Panc1 (cell line): ENCODE data around the gene VWC2L.

ENCODE experiments used
- POLR2AphosphoS5 ChIP-seq: IDR thresholded peaks from 2 replicates; pipeline ENCODE4 v1.6.1; 2012; ENCODE audit warnings: mild to moderate bottlenecking, low read depth, low read length, moderate library complexity
- SIN3A ChIP-seq: IDR thresholded peaks from 2 replicates; pipeline ENCODE4 v1.6.1; 2012; ENCODE audit warnings: low read depth, mild to moderate bottlenecking, low read length, moderate library complexity, borderline replicate concordance; ENCODE audit not compliant: insufficient read depth
- TCF7L2 ChIP-seq: IDR thresholded peaks from 2 replicates; pipeline ENCODE4 v1.6.1; 2011; ENCODE audit warnings: mild to moderate bottlenecking, low read depth, low read length, inconsistent platforms
- TF ChIP-seq, protein P1 (sequence below): fragments of 450-650 bp; IDR thresholded peaks from 2 replicates; pipeline ENCODE4 v1.5.1; 2017; ENCODE audit warnings: mild to moderate bottlenecking
- TF ChIP-seq, protein P2 (sequence below), 2 experiments: IDR thresholded peaks; 2 replicates each; pipeline ENCODE4 v1.6.1; 2011 to 2012; ENCODE audit warnings: low read depth in 2 of 2, control low read depth in 1 of 2, low read length in 1 of 2, mild to moderate bottlenecking in 1 of 2, moderate library complexity in 1 of 2; ENCODE audit not compliant: insufficient read depth in 1 of 2

DNA sequence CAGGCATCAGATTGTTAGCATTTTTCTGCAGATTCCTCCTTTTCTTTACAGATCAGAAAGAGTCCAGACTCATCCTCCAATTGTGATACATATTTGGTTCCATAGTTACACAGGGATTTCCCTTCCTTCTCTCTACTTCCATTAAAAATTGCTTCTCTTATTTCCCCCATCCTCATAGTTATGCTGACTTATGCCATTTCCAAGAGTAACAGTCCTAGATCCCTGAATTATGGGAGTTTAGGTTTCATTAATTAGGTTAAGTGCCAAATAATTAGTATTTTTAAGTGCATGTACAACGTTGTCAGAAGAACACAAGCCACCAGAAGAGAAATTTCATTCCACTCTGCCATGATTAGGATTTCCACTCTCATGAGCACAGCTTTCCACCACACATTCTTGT is 200.2 kb downstream of the VWC2L start:
- TF ChIP-seq, protein P1, sequence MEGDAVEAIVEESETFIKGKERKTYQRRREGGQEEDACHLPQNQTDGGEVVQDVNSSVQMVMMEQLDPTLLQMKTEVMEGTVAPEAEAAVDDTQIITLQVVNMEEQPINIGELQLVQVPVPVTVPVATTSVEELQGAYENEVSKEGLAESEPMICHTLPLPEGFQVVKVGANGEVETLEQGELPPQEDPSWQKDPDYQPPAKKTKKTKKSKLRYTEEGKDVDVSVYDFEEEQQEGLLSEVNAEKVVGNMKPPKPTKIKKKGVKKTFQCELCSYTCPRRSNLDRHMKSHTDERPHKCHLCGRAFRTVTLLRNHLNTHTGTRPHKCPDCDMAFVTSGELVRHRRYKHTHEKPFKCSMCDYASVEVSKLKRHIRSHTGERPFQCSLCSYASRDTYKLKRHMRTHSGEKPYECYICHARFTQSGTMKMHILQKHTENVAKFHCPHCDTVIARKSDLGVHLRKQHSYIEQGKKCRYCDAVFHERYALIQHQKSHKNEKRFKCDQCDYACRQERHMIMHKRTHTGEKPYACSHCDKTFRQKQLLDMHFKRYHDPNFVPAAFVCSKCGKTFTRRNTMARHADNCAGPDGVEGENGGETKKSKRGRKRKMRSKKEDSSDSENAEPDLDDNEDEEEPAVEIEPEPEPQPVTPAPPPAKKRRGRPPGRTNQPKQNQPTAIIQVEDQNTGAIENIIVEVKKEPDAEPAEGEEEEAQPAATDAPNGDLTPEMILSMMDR = no peak
- TF ChIP-seq, protein P2, sequence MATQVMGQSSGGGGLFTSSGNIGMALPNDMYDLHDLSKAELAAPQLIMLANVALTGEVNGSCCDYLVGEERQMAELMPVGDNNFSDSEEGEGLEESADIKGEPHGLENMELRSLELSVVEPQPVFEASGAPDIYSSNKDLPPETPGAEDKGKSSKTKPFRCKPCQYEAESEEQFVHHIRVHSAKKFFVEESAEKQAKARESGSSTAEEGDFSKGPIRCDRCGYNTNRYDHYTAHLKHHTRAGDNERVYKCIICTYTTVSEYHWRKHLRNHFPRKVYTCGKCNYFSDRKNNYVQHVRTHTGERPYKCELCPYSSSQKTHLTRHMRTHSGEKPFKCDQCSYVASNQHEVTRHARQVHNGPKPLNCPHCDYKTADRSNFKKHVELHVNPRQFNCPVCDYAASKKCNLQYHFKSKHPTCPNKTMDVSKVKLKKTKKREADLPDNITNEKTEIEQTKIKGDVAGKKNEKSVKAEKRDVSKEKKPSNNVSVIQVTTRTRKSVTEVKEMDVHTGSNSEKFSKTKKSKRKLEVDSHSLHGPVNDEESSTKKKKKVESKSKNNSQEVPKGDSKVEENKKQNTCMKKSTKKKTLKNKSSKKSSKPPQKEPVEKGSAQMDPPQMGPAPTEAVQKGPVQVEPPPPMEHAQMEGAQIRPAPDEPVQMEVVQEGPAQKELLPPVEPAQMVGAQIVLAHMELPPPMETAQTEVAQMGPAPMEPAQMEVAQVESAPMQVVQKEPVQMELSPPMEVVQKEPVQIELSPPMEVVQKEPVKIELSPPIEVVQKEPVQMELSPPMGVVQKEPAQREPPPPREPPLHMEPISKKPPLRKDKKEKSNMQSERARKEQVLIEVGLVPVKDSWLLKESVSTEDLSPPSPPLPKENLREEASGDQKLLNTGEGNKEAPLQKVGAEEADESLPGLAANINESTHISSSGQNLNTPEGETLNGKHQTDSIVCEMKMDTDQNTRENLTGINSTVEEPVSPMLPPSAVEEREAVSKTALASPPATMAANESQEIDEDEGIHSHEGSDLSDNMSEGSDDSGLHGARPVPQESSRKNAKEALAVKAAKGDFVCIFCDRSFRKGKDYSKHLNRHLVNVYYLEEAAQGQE (IDR thresholded peaks at IDR 0.05; ENCODE audit: insufficient read depth in 1 of 2, low read depth in 2 of 2, low read length in 1 of 2) = no peak
- no peak for TF ChIP-seq SIN3A
- no peak for TF ChIP-seq POLR2AphosphoS5
- TF ChIP-seq TCF7L2 = no peak
